ENCODE data around the gene PPP1R27.
A peak's percentile ranks its signal among the peaks of the same experiment; 100 is the strongest.

Gene PPP1R27

DNA sequence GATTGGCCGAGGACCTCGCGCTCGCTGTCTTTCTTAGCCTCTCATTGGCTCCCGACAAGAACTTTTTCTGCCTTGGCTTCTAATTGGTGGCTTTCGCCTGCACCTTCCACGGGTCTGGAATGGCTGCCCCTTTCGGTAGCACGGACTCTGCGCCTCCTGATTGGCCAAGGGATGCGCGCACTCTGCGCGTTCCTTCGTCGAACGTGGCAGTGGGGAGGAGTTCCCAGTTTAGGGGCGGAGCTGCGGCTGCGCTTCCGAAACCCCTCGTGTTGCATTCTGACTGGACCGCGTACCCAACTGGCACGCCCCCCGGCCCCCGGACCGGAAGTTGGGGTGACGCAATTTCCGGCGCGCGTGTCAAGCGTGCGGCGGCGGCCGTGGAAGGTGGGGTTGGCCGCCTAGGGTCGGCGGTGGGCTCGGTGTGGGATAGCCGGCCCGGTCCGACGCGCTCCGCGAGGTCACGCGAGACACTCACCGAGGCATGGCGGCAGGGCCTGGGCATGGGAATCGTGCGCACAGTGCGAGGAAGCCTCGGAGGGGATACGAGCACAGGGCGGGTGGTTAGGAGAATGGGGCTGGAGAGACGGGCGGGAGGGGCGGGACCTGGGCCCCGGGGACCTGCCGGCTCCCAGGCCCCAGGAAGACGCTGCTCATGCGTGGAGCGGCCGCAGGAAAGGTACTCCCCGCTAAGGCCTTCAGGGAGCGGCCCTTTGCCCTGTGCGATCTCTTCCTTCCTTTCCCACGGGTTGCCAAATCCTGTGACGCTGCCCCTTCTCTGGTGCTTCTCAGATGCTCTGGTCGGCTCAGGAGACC, 26.1 kb upstream of the PPP1R27 start:
- DNase-seq: peak; percentile 99

GRCh38 chr17:81859906-81860755, 25.3 kb upstream of the PPP1R27 start, which contains the start of gene P4HB:
TSS of gene P4HB (minus strand) at chr17:81860535. CDS start at chr17:81860471, 64 bp downstream.
- DNase-seq: peak; percentile 30 to 96

DNA sequence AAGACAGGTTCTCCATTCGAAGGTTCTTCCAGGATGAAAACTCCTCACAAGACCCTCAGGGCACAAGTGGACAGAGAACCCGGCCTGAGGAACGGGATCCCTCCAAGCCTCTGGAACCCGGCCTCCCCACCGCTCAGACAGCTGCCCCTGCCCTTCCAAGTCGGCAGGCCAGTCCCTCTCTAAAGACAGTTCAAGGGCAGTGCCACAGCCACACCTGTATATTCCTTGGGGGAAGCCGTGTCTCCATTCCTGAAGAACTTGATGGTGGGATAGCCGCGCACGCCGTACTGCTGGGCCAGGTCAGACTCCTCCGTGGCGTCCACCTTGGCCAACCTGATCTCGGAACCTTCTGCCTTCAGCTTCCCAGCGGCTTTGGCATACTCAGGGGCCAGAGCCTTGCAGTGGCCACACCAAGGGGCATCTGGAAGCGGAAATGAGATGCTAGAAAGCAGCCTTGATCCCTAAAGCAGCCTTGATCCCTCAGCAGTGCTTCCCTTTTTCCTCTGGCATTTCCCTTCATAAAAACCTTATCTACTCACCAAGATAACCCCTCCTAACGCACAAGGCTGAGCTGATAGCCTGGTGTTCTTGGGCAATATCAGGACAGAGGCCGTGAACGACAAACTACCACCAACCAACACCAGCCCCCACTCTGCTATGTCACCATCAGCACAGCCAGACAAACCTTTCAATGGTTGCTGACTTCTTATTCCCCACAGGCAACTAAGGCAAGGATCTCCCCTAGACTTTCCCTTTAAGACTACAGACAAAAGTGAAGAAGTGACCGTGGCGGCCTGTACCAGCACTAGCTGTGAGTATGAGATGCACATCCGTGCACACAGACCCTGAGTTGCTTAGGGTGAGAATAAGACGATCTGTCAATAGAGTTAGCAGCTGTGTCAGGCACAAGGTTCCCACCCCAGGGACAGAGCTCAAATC, 24.4 kb upstream of the PPP1R27 start:
- no peak for DNase-seq

GRCh38 chr17:81858170-81858966, 23.5 kb upstream of the PPP1R27 start:
- DNase-seq: no peak

DNA sequence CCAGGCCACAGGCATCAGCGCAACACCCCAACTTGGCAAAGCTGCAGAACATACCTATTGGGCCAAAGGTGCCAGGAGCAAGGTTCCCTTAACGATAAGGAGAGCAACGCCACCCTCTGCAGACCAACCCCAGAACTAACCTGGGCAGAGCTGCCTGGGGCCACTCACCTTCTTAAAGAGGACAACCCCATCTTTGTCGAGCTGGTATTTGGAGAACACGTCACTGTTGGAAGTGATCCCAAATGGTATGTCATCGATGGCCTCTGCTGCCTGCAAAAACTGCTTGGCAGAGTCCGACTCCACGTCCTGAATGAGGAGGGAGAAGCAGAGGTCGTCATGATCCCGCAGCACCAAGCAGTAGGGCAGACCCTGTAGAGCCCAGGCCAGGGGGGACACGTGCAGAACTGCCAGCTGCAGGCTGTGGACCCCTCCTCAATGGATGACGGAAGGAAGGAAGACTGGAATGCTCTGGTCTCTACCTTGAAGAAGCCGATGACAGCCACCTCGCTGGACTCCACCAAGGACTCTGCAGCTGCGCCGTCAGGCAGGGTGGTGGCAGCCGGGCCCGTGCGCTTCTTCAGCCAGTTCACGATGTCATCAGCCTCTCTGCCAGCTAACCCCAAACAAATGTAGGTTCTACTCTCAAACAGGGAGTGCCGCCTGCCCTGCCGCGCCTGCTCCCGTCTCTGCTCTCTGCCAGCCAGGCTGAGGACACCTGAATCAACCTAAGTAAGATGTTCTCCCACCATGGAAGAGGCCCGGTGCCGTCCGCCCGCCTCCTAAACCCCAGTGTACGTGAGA, 20.3 kb upstream of the PPP1R27 start:
- DNase-seq: no peak

DNA sequence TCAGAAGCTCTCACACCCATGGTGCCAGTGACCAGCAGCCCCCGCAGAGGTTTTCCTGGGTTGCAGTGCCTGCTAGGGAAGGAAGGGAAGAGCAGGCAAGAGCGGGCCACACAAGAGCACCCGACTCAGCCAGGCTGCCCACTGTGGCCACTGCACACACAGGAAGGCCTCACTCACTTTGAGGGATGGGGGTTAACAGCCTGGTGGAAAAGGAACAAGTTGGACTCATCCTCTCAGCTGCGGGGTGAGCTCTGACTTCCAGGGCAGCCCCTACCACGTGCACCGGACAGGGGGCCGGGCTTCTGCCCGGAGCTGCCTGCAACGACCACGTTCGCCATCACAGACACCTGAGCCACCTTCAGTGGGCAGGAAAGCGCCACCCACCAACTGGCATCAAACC, 17.4 kb upstream of the PPP1R27 start:
- DNase-seq: no peak

GRCh38 chr17:81851423-81851822, 16.6 kb upstream of the PPP1R27 start:
- no peak for DNase-seq

- DNase-seq: no peak
These were observed 14.6 kb upstream of the PPP1R27 start for GRCh38 chr17:81849457-81849856.

GRCh38 chr17:81846743-81847689, 12.2 kb upstream of the PPP1R27 start:
- no peak for DNase-seq

GRCh38 chr17:81845881-81846742, 11.3 kb upstream of the PPP1R27 start:
- DNase-seq: no peak

DNA sequence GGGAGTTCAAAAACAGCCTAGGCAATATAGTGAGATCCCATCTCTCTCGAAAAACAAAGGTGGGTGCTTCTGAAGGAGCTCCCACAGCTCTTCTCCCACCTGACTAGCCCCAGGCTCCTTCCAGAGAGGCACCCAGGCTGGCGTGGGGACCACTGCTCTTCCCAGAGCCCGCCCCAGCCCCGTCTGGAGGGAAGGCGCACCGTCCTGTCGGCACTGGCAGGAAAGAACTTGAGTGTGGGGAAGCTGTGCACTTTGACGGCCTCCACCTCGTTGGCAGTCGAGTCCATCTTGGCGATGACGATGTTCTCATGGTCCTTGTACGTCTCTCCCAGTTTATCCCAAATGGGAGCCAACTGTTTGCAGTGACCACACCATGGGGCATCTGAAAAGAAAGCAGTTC, 10.5 kb upstream of the PPP1R27 start:
- DNase-seq: no peak

- DNase-seq: no peak
These were observed 10.0 kb upstream of the PPP1R27 start for GRCh38 chr17:81844887-81845286.

DNA sequence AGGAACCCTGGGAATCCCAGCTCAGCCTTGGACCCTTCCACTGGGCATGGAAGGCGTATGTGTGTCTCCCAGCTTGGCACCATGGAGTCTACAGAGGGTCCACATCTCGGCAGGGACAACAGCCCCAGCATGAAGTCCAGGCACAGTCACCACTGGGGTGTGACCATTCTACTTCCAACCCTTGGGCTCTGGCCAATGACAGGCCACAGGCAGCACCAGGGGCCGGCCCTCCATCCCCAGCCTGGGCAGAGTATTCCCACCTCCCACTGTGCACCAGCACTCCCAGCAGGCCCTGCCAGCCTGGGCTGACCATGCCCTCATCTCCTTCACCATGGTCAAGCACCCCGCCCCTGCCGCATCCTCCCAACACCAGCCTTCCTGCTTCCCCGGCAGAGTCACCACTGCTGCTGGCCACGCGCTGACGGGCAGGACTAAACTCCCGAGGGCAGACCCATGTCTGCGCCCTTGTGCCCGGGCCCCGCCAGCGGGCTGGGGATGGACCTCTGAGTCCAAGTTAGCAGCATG, 9.5 kb upstream of the PPP1R27 start:
- no peak for DNase-seq

- DNase-seq: no peak
These were observed 9.0 kb upstream of the PPP1R27 start for GRCh38 chr17:81843713-81844326.

DNA sequence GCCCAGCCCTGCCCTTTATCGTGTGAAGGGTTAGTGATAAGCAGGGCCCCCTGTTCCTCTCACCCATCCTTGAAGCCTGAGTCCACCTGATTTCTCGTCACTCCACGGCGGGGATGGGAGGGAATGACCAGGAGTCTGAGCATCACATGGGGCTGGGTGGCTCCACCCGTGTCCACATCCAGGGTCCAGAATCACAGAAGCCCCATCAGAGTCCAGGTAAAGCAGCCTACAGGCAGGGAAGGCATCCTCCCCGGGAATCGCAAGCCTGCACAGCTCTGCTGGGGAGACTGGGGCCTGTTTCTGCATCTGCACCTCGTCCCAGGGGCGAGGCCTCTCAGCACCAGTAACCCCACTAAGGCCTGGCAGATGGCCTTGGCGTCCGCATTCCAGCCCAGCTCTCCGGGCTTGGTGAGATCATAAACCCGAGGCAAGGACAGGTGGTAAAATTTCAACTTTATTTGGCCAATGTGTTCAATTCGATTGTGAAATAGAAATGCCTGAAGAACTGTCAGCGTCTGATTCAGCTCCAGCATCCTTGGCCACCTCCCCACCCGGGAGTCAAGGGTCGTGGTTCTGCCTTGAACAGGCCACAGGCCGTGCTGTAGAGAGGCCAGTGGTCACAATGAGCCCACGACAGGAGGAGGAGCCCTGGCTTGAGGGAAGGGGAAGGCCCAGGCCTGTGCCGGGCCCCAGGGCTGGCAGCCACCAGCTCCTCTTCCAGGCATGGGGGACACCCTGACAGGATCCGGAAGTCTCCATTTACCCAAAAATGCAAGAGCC, 8.1 kb upstream of the PPP1R27 start:
- DNase-seq: no peak

- no peak for DNase-seq
These were observed 7.5 kb upstream of the PPP1R27 start for GRCh38 chr17:81842378-81842724.

- DNase-seq: no peak
These were observed 7.0 kb upstream of the PPP1R27 start for GRCh38 chr17:81841866-81842265.

Measured in stimulated activated CD4-positive, alpha-beta T cell treated with anti-CD3 and anti-CD28 coated beads, Interleukin-2, amount 100 ng/mL, for 24 hours (primary cell).